ENCODE measurements around the gene CD226.

Gene CD226

GRCh38 chr18:69969491-69969890 lies 21.8 kb upstream of the CD226 start:
- no peak overlapping the region for H3K27ac ChIP-seq
- TF ChIP-seq ZFX (IDR thresholded peaks at IDR 0.05; ENCODE audit: borderline replicate concordance) = no peak
- no peak for TF ChIP-seq CTCF (IDR thresholded peaks at IDR 0.05)

GRCh38 chr18:69968039-69968438 lies 20.4 kb upstream of the CD226 start:
- TF ChIP-seq CTCF (IDR thresholded peaks at IDR 0.05) (no peak), ZFX (IDR thresholded peaks at IDR 0.05; ENCODE audit: borderline replicate concordance) (no peak)
- H3K27ac ChIP-seq = no peak overlapping the region

- TF ChIP-seq CTCF (IDR thresholded peaks at IDR 0.05) (no peak), ZFX (IDR thresholded peaks at IDR 0.05; ENCODE audit: borderline replicate concordance) (no peak)
- no peak overlapping the region for H3K27ac ChIP-seq
Measured at GRCh38 chr18:69963196-69963595, 15.5 kb upstream of the CD226 start.

GRCh38 chr18:69961718-69962117 lies 14.0 kb upstream of the CD226 start:
- TF ChIP-seq CTCF (IDR thresholded peaks at IDR 0.05) (no peak), ZFX (IDR thresholded peaks at IDR 0.05; ENCODE audit: borderline replicate concordance) (no peak)
- no peak overlapping the region for H3K27ac ChIP-seq

- H3K27ac ChIP-seq = no peak overlapping the region
- TF ChIP-seq CTCF (IDR thresholded peaks at IDR 0.05) (no peak), ZFX (IDR thresholded peaks at IDR 0.05; ENCODE audit: borderline replicate concordance) (no peak)
Measured at GRCh38 chr18:69958422-69958821, 10.7 kb upstream of the CD226 start.

GRCh38 chr18:69957747-69958146 lies 10.1 kb upstream of the CD226 start:
- TF ChIP-seq ZFX (IDR thresholded peaks at IDR 0.05; ENCODE audit: borderline replicate concordance) (no peak), CTCF (IDR thresholded peaks at IDR 0.05) (no peak)
- no peak overlapping the region for H3K27ac ChIP-seq

GRCh38 chr18:69956665-69957620 lies 9.3 kb upstream of the CD226 start:
- TF ChIP-seq ZFX (IDR thresholded peaks at IDR 0.05; ENCODE audit: borderline replicate concordance) (no peak), CTCF (IDR thresholded peaks at IDR 0.05) (no peak)
- no peak overlapping the region for H3K27ac ChIP-seq

Data from 22Rv1 (cell line).